Muscle layer of colon (tissue), 2 donors: Measurements from ENCODE around the gene TSACC.

Experiments used
- H3K27ac ChIP-seq: one replicate; pipeline ENCODE4 v1.7.0; 2013; ENCODE audit warnings: low read depth, mild to moderate bottlenecking, low read length, moderate library complexity
- H3K27me3 ChIP-seq, 2 donors: one replicate each; pipeline ENCODE4 v1.7.0; 2013; ENCODE audit warnings: low read length in 2 of 2, mild to moderate bottlenecking in 2 of 2; ENCODE audit not compliant: insufficient read depth in 2 of 2, control insufficient read depth in 1 of 2
- H3K36me3 ChIP-seq: one replicate; pipeline ENCODE4 v1.7.0; 2013; ENCODE audit warnings: mild to moderate bottlenecking, low read length; ENCODE audit not compliant: insufficient read depth
- H3K4me1 ChIP-seq: one replicate; pipeline ENCODE4 v1.7.0; 2013; ENCODE audit warnings: mild to moderate bottlenecking, low read length; ENCODE audit not compliant: insufficient read depth
- H3K4me3 ChIP-seq, 2 donors: one replicate each; pipeline ENCODE4 v1.7.0; 2013; ENCODE audit warnings: low read length in 2 of 2, low read depth in 1 of 2, mild to moderate bottlenecking in 1 of 2, moderate library complexity in 1 of 2
- H3K9ac ChIP-seq: one replicate; pipeline ENCODE4 v1.7.0; 2013; ENCODE audit warnings: low read length
- H3K9me3 ChIP-seq: one replicate; pipeline ENCODE4 v1.7.0; 2013; ENCODE audit warnings: mild to moderate bottlenecking, low read length
- donor health status: abdominal sarcoma.
- donor health status: Adenocarcinoma of cecum.

The TSACC gene

DNA sequence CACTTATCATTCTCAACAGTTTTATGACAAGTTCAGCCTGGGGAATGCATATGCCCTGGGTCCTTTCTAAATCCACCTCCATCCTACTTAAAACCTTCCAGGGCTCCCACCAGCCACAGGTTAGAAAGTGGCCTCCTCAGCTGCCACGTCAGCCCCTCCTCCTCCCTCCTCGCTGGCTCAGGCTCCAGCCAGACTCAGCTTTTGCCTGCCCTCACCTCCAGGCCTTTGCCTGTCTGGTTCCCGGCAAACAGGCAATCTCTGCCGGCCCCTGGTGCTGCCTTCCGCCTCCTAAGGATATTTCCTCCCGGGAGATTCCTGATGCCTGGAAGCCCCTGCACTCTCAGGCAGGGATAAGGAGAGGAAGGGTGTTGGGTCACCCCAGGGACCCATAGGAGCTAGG, 40.2 kb downstream of the TSACC start:
- H3K36me3 ChIP-seq, result no peaks in the 10 kb centered on the region
- no peak overlapping the region for H3K4me3 ChIP-seq
- no peaks in the 10 kb centered on the region for H3K4me1 ChIP-seq
- no peak overlapping the region for H3K9ac ChIP-seq
- no peaks in the 10 kb centered on the region for H3K27me3 ChIP-seq
- H3K27ac ChIP-seq, result no peak overlapping the region
- H3K9me3 ChIP-seq, result no peaks in the 10 kb centered on the region

GRCh38 chr1:156379420-156380165, 41.3 kb downstream of the TSACC start:
- Histone ChIP-seq H3K27ac (no peak overlapping the region), H3K4me1 (no peaks in the 10 kb centered on the region), H3K9ac (no peak overlapping the region), H3K9me3 (no peaks in the 10 kb centered on the region), H3K36me3 (no peaks in the 10 kb centered on the region), H3K4me3 (no peak overlapping the region), H3K27me3 (no peaks in the 10 kb centered on the region)

GRCh38 chr1:156382561-156382960, 44.2 kb downstream of the TSACC start:
- Histone ChIP-seq H3K9ac (no peak overlapping the region), H3K4me1 (no peaks in the 10 kb centered on the region), H3K9me3 (no peaks in the 10 kb centered on the region), H3K27me3 (peaks cover 0 to 2% of the 10 kb centered on the region in 2 donors), H3K4me3 (no peak overlapping the region), H3K27ac (no peak overlapping the region), H3K36me3 (no peaks in the 10 kb centered on the region)

GRCh38 chr1:156383023-156383422, 44.7 kb downstream of the TSACC start:
- no peak overlapping the region for H3K4me3 ChIP-seq
- H3K9ac ChIP-seq, result no peak overlapping the region
- H3K36me3 ChIP-seq, result no peaks in the 10 kb centered on the region
- no peak overlapping the region for H3K27ac ChIP-seq
- peaks cover 0 to 7% of the 10 kb centered on the region in 2 donors for H3K27me3 ChIP-seq
- H3K4me1 ChIP-seq, result no peaks in the 10 kb centered on the region
- H3K9me3 ChIP-seq, result no peaks in the 10 kb centered on the region

DNA sequence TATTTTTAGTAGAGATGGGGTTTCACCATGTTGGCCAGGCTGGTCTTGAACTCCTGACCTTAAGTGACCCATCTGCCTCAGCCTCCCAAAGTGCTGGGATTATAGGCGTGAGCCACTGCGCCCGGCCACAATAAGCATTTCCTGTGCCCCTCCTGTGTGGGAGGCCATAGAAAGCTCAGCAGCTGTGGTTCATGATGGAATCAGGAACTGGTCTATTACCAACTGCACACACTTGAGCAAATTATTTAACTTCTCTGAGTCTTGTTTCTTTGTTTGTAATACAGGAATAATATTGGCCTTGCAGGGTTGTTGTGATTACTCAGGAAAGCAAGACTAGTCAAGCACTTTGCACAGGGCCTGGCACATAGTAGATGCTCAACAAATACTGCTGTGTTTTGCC, 45.7 kb downstream of the TSACC start:
- peaks cover 0 to 14% of the 10 kb centered on the region in 2 donors for H3K27me3 ChIP-seq
- H3K9ac ChIP-seq, result no peak overlapping the region
- H3K36me3 ChIP-seq, result no peaks in the 10 kb centered on the region
- H3K4me1 ChIP-seq, result no peaks in the 10 kb centered on the region
- no peak overlapping the region for H3K4me3 ChIP-seq
- no peaks in the 10 kb centered on the region for H3K9me3 ChIP-seq
- H3K27ac ChIP-seq, result no peak overlapping the region

DNA sequence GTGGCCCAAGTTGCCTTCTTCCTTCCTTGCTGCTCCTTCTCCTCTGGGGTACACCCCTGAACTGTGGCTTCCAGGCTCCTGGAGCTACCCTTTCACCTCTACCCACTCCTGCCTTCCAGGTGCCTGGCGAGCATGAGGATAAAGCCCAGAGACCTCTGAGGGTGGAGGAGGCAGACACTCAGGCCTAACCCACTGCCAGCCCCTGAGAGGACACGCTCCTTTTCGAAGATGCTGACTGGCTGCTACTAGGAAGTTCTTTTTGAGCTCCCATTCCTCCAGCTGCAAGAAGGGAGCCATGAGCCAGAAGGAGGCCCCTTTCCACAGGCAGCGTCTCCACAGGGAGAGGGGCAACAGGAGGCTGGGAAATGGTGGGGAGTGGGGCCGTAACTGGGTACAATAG, 46.3 kb downstream of the TSACC start:
- Histone ChIP-seq H3K27ac (no peak overlapping the region), H3K4me3 (no peak overlapping the region), H3K9me3 (no peaks in the 10 kb centered on the region), H3K27me3 (peaks cover 0 to 20% of the 10 kb centered on the region in 2 donors), H3K9ac (no peak overlapping the region), H3K36me3 (no peaks in the 10 kb centered on the region), H3K4me1 (no peaks in the 10 kb centered on the region)

DNA sequence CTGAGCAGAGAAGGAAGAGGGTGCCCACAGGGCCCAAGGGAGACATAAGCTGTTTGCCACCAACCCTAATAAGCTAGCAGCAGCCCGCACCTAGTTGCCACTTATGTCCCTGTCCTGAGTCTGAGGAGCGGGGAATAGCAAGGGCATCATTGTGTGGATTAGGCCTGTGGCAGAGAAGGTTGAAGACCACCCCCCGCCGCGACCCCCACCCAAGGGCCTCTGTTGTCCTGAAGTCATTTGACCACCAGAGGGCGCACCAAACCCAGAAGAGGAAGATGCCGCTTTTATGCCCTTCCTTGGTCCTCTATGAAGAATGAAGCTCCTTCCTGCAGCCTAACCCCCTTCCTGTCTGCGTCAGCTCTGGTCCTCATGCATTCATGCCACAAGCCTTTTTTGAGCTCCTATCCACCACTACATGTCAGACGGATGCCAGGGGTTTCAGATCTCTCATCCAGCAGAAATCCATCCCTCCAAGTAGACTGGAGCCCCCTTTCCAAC, 47.3 kb downstream of the TSACC start:
- no peak overlapping the region for H3K9ac ChIP-seq
- H3K36me3 ChIP-seq, result no peaks in the 10 kb centered on the region
- no peak overlapping the region for H3K4me3 ChIP-seq
- no peaks in the 10 kb centered on the region for H3K9me3 ChIP-seq
- H3K4me1 ChIP-seq, result no peaks in the 10 kb centered on the region
- H3K27ac ChIP-seq, result no peak overlapping the region
- peaks cover 0 to 21% of the 10 kb centered on the region in 2 donors for H3K27me3 ChIP-seq

- no peak overlapping the region for H3K27ac ChIP-seq
- H3K36me3 ChIP-seq, result no peaks in the 10 kb centered on the region
- H3K4me1 ChIP-seq, result no peaks in the 10 kb centered on the region
- H3K4me3 ChIP-seq, result no peak overlapping the region
- no peak overlapping the region for H3K9ac ChIP-seq
- peaks cover 0 to 28% of the 10 kb centered on the region in 2 donors for H3K27me3 ChIP-seq
- no peaks in the 10 kb centered on the region for H3K9me3 ChIP-seq
These were observed 48.0 kb downstream of the TSACC start for GRCh38 chr1:156386134-156386901.

DNA sequence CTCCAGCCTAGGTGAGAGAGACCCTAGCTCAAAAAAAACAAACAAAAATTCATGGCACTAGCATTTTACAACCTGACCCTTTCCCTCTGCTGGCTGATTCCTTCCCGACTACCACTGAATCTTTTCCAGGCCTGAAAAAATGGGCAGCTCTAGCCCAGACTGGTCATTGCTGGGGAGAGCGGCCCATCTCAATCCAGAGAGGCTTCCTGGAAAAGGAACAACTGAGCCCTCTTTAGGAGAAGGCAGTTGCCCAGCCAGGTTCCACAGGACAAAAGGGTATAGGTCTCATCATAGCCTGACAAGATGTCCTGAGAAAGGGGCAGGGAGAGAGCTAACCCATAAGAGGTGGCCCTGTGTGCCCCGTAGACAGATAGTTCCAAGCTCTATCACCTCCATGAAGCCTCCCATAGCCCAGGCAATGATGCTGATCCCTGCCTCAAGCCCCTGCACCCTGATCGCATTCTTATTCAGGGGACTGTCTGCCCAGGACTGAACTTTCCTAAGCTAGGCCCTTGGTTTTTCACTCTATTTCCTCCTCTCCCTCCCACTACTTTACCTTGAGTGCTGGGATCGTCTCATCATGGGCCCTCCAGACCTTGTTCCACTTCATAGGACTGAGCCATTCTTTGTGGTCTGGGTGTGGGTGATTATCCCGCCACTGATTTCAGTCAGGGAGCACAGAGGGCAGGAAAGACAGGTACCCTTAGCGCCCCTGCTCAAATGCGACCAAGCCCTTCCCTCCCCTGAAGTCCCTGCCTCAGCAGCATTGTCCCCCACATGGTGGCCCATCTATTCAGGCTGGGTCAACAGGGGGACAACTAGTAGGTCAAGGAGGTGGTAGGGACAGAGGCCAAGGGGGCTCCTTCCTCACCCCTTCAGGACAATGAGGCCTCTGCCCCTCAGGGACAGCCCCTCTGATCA, 48.9 kb downstream of the TSACC start:
- Histone ChIP-seq H3K9ac (no peak overlapping the region), H3K27ac (no peak overlapping the region), H3K9me3 (no peaks in the 10 kb centered on the region), H3K4me3 (no peak overlapping the region), H3K27me3 (peaks cover 0 to 36% of the 10 kb centered on the region in 2 donors), H3K4me1 (no peaks in the 10 kb centered on the region), H3K36me3 (no peaks in the 10 kb centered on the region)

DNA sequence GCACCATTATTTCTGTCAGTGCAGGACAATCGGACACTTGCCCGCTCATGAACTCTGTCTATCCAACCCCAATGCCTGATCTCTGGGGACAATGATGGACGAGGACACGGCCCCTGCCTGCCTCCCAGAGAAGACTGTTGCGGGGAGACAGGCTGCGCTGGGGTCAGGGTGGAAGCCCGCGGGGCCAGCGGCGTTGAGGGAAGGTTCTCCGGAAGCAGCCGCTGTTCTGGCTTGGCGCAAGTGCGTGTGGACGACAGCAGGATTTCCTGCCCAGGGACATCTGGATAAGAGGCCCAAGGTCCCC, 49.5 kb downstream of the TSACC start:
- Histone ChIP-seq H3K27ac (no peak overlapping the region), H3K9ac (no peak overlapping the region), H3K4me3 (no peak overlapping the region), H3K27me3 (peaks cover 0 to 39% of the 10 kb centered on the region in 2 donors), H3K36me3 (no peaks in the 10 kb centered on the region), H3K4me1 (no peaks in the 10 kb centered on the region), H3K9me3 (no peaks in the 10 kb centered on the region)
